IMR-90 (cell line): ENCODE results near the gene CALR. TPM values are rescaled to one million over a fixed set of nuclear protein-coding genes. Genes with fewer than 3 reads are reported as not detected.

Experiments
- ATAC-seq: fragments of 200-7000 bp; cut with Tn5 transposase; 2 replicates; pipeline ENCODE4 v1.9.1; 2020; ENCODE audit warnings: low read depth, mild to moderate bottlenecking, moderate library complexity
- BruUV-seq: library from RNA; stranded (reverse); fragments of 400-500 nt; replicated peaks from 2 replicates; lab custom pipeline; 2021; lab: Mats Ljungman, UMichigan
- CTCF ChIA-PET: fragments of 300-600 bp; formaldehyde crosslinking; extraction: SDS; loops from one replicate; lab custom pipeline; 2021; ENCODE audit warnings: antibody characterized with exemption; lab: Yijun Ruan, JAX
- POLR2A ChIA-PET: fragments of 300-600 bp; sonication (Branson Sonifier 250); formaldehyde crosslinking; loops from one replicate; lab custom pipeline; 2022; ENCODE audit warnings: antibody characterized with exemption; ENCODE audit not compliant: unreplicated experiment; lab: Charles Lee
- DNase-seq: peaks from one replicate; pipeline ENCODE4 v3.0.0; 2013
- H2AFZ ChIP-seq: replicated peaks from 2 replicates; pipeline ENCODE3; 2013; ENCODE audit warnings: low read length, mild to moderate bottlenecking; ENCODE audit not compliant: poor library complexity
- H2AK5ac ChIP-seq: 2 replicates; pipeline ENCODE4 v1.6.1; 2013; ENCODE audit warnings: low read depth, low read length, inconsistent platforms
- H2AK9ac ChIP-seq: replicated peaks from 2 replicates; pipeline ENCODE3; 2013; ENCODE audit warnings: mild to moderate bottlenecking, low read depth, low read length, moderate library complexity; ENCODE audit not compliant: poor library complexity
- H2BK120ac ChIP-seq: 2 replicates; pipeline ENCODE4 v1.6.1; 2013; ENCODE audit warnings: low read depth, low read length, inconsistent platforms
- H2BK15ac ChIP-seq: 3 replicates; pipeline ENCODE4 v1.6.1; 2013; ENCODE audit warnings: low read depth, low read length, inconsistent platforms
- H2BK20ac ChIP-seq: 2 replicates; pipeline ENCODE4 v1.6.1; 2013; ENCODE audit warnings: low read depth, mild to moderate bottlenecking, inconsistent platforms, low read length, moderate library complexity
- H2BK5ac ChIP-seq: 2 replicates; pipeline ENCODE4 v1.6.1; 2013; ENCODE audit warnings: mild to moderate bottlenecking, low read depth, low read length, inconsistent platforms; ENCODE audit not compliant: poor library complexity, severe bottlenecking
- H3K14ac ChIP-seq: replicated peaks from 2 replicates; pipeline ENCODE4 v1.6.1; 2013; ENCODE audit warnings: low read depth, low read length, inconsistent platforms
- H3K18ac ChIP-seq: 2 replicates; pipeline ENCODE4 v1.6.1; 2013; ENCODE audit warnings: low read depth, low read length, control low read depth
- H3K23ac ChIP-seq: 2 replicates; pipeline ENCODE4 v1.6.1; 2013; ENCODE audit warnings: low read depth, low read length, inconsistent platforms
- H3K27ac ChIP-seq: 2 replicates; pipeline ENCODE4 v1.5.1; 2013; ENCODE audit warnings: mild to moderate bottlenecking, control low read depth, low read length; ENCODE audit not compliant: insufficient read depth
- H3K27me3 ChIP-seq: 2 replicates; pipeline ENCODE4 v1.6.1; 2013; ENCODE audit warnings: low read length; ENCODE audit not compliant: control insufficient read depth, insufficient read depth
- H3K36me3 ChIP-seq: 2 replicates; pipeline ENCODE4 v1.6.1; 2013; ENCODE audit warnings: low read length, mixed read lengths; ENCODE audit not compliant: control insufficient read depth, insufficient read depth
- H3K4ac ChIP-seq: 2 replicates; pipeline ENCODE4 v1.6.1; 2013; ENCODE audit warnings: low read depth, low read length, inconsistent platforms
- H3K4me1 ChIP-seq: 2 replicates; pipeline ENCODE4 v1.6.1; 2013; ENCODE audit warnings: low read length, mixed read lengths; ENCODE audit not compliant: control insufficient read depth, insufficient read depth
- H3K4me2 ChIP-seq: 2 replicates; pipeline ENCODE4 v1.6.1; 2013; ENCODE audit warnings: low read depth, mild to moderate bottlenecking, control low read depth, low read length, moderate library complexity
- H3K4me3 ChIP-seq: 2 replicates; pipeline ENCODE4 v1.5.1; 2013; ENCODE audit warnings: low read depth, mild to moderate bottlenecking, control low read depth, low read length, moderate library complexity; ENCODE audit not compliant: insufficient read depth
- H3K56ac ChIP-seq: 2 replicates; pipeline ENCODE4 v1.6.1; 2013; ENCODE audit warnings: low read length, inconsistent platforms; ENCODE audit not compliant: insufficient read depth; ENCODE audit errors: extremely low read depth
- H3K79me1 ChIP-seq, 2 experiments: 2 replicates each; pipeline ENCODE4 v1.6.1; 2013; ENCODE audit warnings: low read length in 2 of 2, inconsistent platforms in 1 of 2, low read depth in 1 of 2
- H3K9ac ChIP-seq: 2 replicates; pipeline ENCODE4 v1.6.1; 2013; ENCODE audit warnings: low read depth, low read length, control low read depth
- H3K9me1 ChIP-seq: 2 replicates; pipeline ENCODE4 v1.6.1; 2013; ENCODE audit warnings: low read length, inconsistent platforms; ENCODE audit not compliant: insufficient read depth
- H3K9me3 ChIP-seq: 2 replicates; pipeline ENCODE4 v1.6.1; 2013; ENCODE audit warnings: low read length; ENCODE audit not compliant: control insufficient read depth, insufficient read depth
- H4K20me1 ChIP-seq: 2 replicates; pipeline ENCODE4 v1.6.1; 2013; ENCODE audit warnings: low read length, inconsistent platforms; ENCODE audit not compliant: insufficient read depth
- H4K5ac ChIP-seq: 2 replicates; pipeline ENCODE4 v1.6.1; 2013; ENCODE audit warnings: mild to moderate bottlenecking, low read depth, low read length, control low read depth
- H4K8ac ChIP-seq, 2 experiments: 2 replicates each; pipeline ENCODE4 v1.6.1; 2013; ENCODE audit warnings: low read depth in 2 of 2, low read length in 2 of 2, control low read depth in 1 of 2, inconsistent platforms in 1 of 2
- H4K91ac ChIP-seq: 2 replicates; pipeline ENCODE4 v1.6.1; 2013; ENCODE audit warnings: low read depth, low read length, inconsistent platforms; ENCODE audit not compliant: insufficient read depth
- CEBPB ChIP-seq: IDR thresholded peaks from 2 replicates; pipeline ENCODE4 v1.6.1; 2012; ENCODE audit warnings: low read depth, low read length, improper control_type of control experiment
- FOS ChIP-seq: fragments of 150-350 bp; IDR thresholded peaks from 2 replicates; pipeline ENCODE4 v1.6.1; 2016; ENCODE audit warnings: low read depth, low read length
- RCOR1 ChIP-seq: IDR thresholded peaks from 2 replicates; pipeline ENCODE4 v1.6.1; 2012; ENCODE audit warnings: mild to moderate bottlenecking, low read length, improper control_type of control experiment; ENCODE audit not compliant: insufficient replicate concordance
- RFX5 ChIP-seq: IDR thresholded peaks from 2 replicates; pipeline ENCODE4 v1.8.0; 2012; ENCODE audit warnings: low read depth, mild to moderate bottlenecking, low read length, moderate library complexity
- WGBS, 2 experiments: methylation state at CpG; one replicate each; pipeline versions ENCODE4 v1.1.5 to v1.1.7; 2013; ENCODE audit warnings: missing lambda C conversion rate in 2 of 2; ENCODE audit not compliant: insufficient read length in 1 of 2; ENCODE audit errors: extremely low coverage in 2 of 2; 5-methylcytosine and 5-hydroxymethylcytosine counted together
- dilution Hi-C: fragments of 300-500 bp; cut with HindIII; formaldehyde crosslinking; loops from one replicate; pipeline ENCODE4 v1.14.3; 2018; ENCODE audit warnings: low sequenced_read_pairs; ENCODE audit not compliant: unreplicated experiment
- in situ Hi-C: fragments of 300-500 bp; cut with MboI; formaldehyde crosslinking; loops from 3 replicates; pipeline ENCODE4 v1.14.3; 2019; ENCODE audit warnings: low sequenced_read_pairs, inconsistent platforms, mixed read lengths
- intact Hi-C: fragments of 100-400 bp; cut with micrococcal nuclease; formaldehyde crosslinking; loops from 2 replicates; pipeline ENCODE4 v1.10.0; 2022
- polyA plus RNA-seq, 3 experiments: library from polyadenylated mRNA; depleted of rRNA; stranded (reverse); fragments of >200 nt; gene quantifications; 2 replicates each; pipeline ENCODE4 v1.2.3, GENCODE V29; 2012; ENCODE audit warnings: low replicate concordance in 1 of 3
- total RNA-seq: library from RNA; depleted of rRNA; stranded (reverse); fragments of >200 nt; gene quantifications from 2 replicates; pipeline ENCODE4 v1.2.3, GENCODE V29; 2012
- TF ChIP-seq, protein P1 (sequence below): conservative IDR thresholded peaks from 2 replicates; pipeline ENCODE4 v1.5.1; 2012; ENCODE audit warnings: mild to moderate bottlenecking, low read depth, low read length, improper control_type of control experiment
- TF ChIP-seq, protein P2 (sequence below): fragments of 150-350 bp; IDR thresholded peaks from 2 replicates; pipeline ENCODE4 v1.6.1; 2017; ENCODE audit warnings: mild to moderate bottlenecking, antibody characterized with exemption, low read length, low read depth
- TF ChIP-seq, protein P3 (sequence below): fragments of 150-350 bp; IDR thresholded peaks from 2 replicates; pipeline ENCODE4 v1.6.1; 2016; ENCODE audit warnings: low read depth, mild to moderate bottlenecking, low read length, moderate library complexity, borderline replicate concordance

Gene CALR
- total and polyA plus RNA-seq, 2 of the 4 experiments (the other 2 are of a cell fraction): 1,932 to 3,358 TPM

DNA sequence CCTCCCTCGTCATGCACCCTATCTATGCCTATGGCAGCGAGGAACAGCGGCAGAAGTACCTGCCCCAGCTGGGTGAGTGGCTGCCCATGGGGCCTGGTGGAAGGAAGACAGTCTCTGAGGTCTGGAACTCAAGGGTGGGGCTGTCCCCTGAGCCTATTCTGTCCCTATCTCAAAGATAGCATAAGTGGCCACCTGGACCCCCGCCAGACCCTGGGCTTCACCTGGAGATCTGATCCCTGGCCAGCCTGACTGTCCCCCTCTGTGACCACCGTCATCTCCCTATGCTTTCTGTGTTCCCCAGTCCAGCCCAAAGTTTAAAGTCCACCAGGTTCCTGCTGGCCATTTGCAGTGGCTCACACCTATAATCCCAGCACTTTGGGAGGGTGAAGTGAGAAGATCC is 44.8 kb upstream of the CALR start:
- Histone ChIP-seq H2BK15ac (no peak overlapping the region), H4K20me1 (no peaks in the 10 kb centered on the region), H3K18ac (no peak overlapping the region), H2AK9ac (no peak overlapping the region), H2BK5ac (no peak overlapping the region), H3K9me3 (no peaks in the 10 kb centered on the region), H4K91ac (no peak overlapping the region), H2BK120ac (no peak overlapping the region), H3K4ac (no peak overlapping the region), H3K56ac (no peak overlapping the region), H4K8ac (no peak overlapping the region), H4K5ac (no peak overlapping the region), H3K9ac (no peak overlapping the region), H2AFZ (no peak overlapping the region), H3K79me1 (peaks cover 10 to 12% of the 10 kb centered on the region in 2 experiments; a peak in 3 of 4 replicates), H3K23ac (no peak overlapping the region), H2AK5ac (no peak overlapping the region), H3K4me1 (peaks cover 6% of the 10 kb centered on the region), H2BK20ac (no peak overlapping the region), H3K4me3 (no peak overlapping the region), H3K27ac (no peak overlapping the region), H3K9me1 (no peaks in the 10 kb centered on the region), H3K27me3 (no peaks in the 10 kb centered on the region), H3K4me2 (no peak overlapping the region), H3K14ac (no peak overlapping the region), H3K36me3 (peaks cover 22% of the 10 kb centered on the region)
- ATAC-seq (no peak), DNase-seq (no peak)
- ChIA-PET CTCF (no interaction called here), POLR2A (no interaction called here)
- dilution Hi-C loops (no loop called here), in situ Hi-C loops (no loop called here), intact Hi-C loops (no loop called here)
- TF ChIP-seq, protein P1, sequence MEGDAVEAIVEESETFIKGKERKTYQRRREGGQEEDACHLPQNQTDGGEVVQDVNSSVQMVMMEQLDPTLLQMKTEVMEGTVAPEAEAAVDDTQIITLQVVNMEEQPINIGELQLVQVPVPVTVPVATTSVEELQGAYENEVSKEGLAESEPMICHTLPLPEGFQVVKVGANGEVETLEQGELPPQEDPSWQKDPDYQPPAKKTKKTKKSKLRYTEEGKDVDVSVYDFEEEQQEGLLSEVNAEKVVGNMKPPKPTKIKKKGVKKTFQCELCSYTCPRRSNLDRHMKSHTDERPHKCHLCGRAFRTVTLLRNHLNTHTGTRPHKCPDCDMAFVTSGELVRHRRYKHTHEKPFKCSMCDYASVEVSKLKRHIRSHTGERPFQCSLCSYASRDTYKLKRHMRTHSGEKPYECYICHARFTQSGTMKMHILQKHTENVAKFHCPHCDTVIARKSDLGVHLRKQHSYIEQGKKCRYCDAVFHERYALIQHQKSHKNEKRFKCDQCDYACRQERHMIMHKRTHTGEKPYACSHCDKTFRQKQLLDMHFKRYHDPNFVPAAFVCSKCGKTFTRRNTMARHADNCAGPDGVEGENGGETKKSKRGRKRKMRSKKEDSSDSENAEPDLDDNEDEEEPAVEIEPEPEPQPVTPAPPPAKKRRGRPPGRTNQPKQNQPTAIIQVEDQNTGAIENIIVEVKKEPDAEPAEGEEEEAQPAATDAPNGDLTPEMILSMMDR: no peak
- TF ChIP-seq, protein P2, sequence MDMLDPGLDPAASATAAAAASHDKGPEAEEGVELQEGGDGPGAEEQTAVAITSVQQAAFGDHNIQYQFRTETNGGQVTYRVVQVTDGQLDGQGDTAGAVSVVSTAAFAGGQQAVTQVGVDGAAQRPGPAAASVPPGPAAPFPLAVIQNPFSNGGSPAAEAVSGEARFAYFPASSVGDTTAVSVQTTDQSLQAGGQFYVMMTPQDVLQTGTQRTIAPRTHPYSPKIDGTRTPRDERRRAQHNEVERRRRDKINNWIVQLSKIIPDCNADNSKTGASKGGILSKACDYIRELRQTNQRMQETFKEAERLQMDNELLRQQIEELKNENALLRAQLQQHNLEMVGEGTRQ: no peak
- TF ChIP-seq, protein P3, sequence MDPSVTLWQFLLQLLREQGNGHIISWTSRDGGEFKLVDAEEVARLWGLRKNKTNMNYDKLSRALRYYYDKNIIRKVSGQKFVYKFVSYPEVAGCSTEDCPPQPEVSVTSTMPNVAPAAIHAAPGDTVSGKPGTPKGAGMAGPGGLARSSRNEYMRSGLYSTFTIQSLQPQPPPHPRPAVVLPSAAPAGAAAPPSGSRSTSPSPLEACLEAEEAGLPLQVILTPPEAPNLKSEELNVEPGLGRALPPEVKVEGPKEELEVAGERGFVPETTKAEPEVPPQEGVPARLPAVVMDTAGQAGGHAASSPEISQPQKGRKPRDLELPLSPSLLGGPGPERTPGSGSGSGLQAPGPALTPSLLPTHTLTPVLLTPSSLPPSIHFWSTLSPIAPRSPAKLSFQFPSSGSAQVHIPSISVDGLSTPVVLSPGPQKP: no peak
- TF ChIP-seq FOS (no peak), RFX5 (no peak), RCOR1 (no peak), CEBPB (no peak)
- 20% methylated on average over 1 of the region's 5 CpGs; no CpG with 5 or more reads in 1 of the 2 experiments for WGBS, 2 experiments
- BruUV-seq: no TSS peak
